ENCODE data around the gene ACTN4. TPM values are rescaled to one million over a fixed set of nuclear protein-coding genes. Genes with fewer than 3 reads are reported as not detected.
A peak's percentile ranks its signal among the peaks of the same experiment; 100 is the strongest.

Gene ACTN4
- total RNA-seq, 1 donor from 2014 or later: 454 TPM

DNA sequence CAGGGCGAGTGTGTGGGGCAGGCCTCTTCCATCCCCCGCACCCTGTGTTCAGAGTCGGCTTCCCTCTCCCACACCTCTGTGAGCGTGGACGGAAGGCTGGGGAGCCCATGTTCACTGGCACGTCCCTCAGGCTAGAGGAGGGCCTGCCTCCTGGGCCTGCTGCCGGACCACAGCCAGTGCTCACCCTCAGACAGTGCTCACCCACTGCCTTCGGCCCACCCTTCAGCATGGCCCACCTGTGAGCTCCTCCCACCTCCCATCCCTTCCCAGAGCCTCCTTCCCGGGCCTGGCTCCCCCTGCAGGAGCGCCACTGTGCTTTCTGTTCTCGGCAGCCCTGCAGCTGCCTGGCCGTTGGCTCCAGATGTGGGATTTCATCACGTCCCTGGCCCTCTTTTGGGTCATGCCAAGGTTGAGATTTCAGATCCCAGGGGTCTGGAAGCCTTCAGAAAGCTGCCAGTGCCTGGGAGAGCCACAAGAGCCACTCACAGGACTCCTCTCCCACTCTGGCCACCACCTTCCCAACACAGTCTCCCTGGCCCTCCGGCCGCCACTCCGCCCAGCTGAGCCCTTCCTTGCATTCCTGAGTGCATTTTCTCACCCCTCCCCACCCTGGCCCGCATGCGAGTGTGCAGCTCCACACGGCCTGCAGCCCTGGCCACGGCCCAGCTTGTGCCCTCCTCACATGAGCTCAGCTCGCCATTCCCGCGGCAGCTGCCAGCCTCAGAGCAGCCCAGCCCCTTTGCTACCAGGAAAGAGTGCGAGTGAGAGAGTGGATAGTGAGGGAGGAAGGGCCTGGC, 71.5 kb downstream of the ACTN4 start:
- peaks cover 100% of the 10 kb centered on the region for H3K36me3 ChIP-seq

GRCh38 chr19:38719761-38720558, 72.5 kb downstream of the ACTN4 start:
- Histone ChIP-seq H3K4me3 (no peak overlapping the region), H3K4me1 (peaks cover 30% of the 10 kb centered on the region), H3K9me3 (no peaks in the 10 kb centered on the region), H3K36me3 (peaks cover 100% of the 10 kb centered on the region), H3K27ac (peak overlapping the region; percentile 56), H3K27me3 (ENCODE audit: low read depth) (no peaks in the 10 kb centered on the region)
- no peak for DNase-seq
- peak; percentile 16 to 42 for ATAC-seq
- TF ChIP-seq, protein P1, sequence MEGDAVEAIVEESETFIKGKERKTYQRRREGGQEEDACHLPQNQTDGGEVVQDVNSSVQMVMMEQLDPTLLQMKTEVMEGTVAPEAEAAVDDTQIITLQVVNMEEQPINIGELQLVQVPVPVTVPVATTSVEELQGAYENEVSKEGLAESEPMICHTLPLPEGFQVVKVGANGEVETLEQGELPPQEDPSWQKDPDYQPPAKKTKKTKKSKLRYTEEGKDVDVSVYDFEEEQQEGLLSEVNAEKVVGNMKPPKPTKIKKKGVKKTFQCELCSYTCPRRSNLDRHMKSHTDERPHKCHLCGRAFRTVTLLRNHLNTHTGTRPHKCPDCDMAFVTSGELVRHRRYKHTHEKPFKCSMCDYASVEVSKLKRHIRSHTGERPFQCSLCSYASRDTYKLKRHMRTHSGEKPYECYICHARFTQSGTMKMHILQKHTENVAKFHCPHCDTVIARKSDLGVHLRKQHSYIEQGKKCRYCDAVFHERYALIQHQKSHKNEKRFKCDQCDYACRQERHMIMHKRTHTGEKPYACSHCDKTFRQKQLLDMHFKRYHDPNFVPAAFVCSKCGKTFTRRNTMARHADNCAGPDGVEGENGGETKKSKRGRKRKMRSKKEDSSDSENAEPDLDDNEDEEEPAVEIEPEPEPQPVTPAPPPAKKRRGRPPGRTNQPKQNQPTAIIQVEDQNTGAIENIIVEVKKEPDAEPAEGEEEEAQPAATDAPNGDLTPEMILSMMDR (IDR thresholded peaks at IDR 0.05): no peak
- intact Hi-C loops (cut with DNase I): no loop called here

More for the DNA sequence above, 71.5 kb downstream of the ACTN4 start:
- intact Hi-C loops (cut with DNase I): no loop called here
- peak; percentile 35 to 45 for ATAC-seq
- no peaks in the 10 kb centered on the region for H3K27me3 ChIP-seq (ENCODE audit: low read depth)
- no peak overlapping the region for H3K4me3 ChIP-seq
- TF ChIP-seq, protein P1 (IDR thresholded peaks at IDR 0.05): peak; percentile 19
- peak overlapping the region; percentile 56 for H3K27ac ChIP-seq
- H3K9me3 ChIP-seq: no peaks in the 10 kb centered on the region
- peak; percentile 67 for DNase-seq
- peaks cover 30% of the 10 kb centered on the region for H3K4me1 ChIP-seq

GRCh38 chr19:38720559-38721236, 73.2 kb downstream of the ACTN4 start:
- no peak overlapping the region for H3K4me3 ChIP-seq
- peaks cover 30% of the 10 kb centered on the region for H3K4me1 ChIP-seq
- no peak for ATAC-seq
- no peaks in the 10 kb centered on the region for H3K27me3 ChIP-seq (ENCODE audit: low read depth)
- peak overlapping the region; percentile 56 for H3K27ac ChIP-seq
- intact Hi-C loops (cut with DNase I): no loop called here
- H3K36me3 ChIP-seq: peaks cover 100% of the 10 kb centered on the region
- DNase-seq: no peak
- H3K9me3 ChIP-seq: no peaks in the 10 kb centered on the region
- TF ChIP-seq, protein P1 (IDR thresholded peaks at IDR 0.05): no peak

DNA sequence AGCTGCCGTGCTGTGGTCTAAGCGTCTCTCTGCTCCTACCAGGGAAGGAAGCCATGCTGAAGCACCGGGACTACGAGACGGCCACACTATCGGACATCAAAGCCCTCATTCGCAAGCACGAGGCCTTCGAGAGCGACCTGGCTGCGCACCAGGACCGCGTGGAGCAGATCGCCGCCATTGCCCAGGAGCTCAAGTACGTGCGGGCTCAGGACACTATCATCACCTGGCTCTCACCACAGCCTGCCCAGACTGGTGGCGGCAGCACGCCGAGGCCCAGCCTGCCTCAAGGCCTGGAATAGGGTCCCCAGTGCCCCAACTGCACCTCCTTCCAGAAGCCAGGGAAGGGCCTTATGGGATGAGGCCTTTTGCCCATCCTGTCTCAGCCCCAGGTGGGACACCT, 74.0 kb downstream of the ACTN4 start:
- ATAC-seq: no peak
- H3K27ac ChIP-seq: peak overlapping the region; percentile 14
- TF ChIP-seq, protein P1 (IDR thresholded peaks at IDR 0.05): no peak
- H3K9me3 ChIP-seq: no peaks in the 10 kb centered on the region
- no peak for DNase-seq
- H3K4me3 ChIP-seq: no peak overlapping the region
- intact Hi-C loops (cut with DNase I): no loop called here
- peaks cover 30% of the 10 kb centered on the region for H3K4me1 ChIP-seq
- peaks cover 100% of the 10 kb centered on the region for H3K36me3 ChIP-seq
- no peaks in the 10 kb centered on the region for H3K27me3 ChIP-seq (ENCODE audit: low read depth)

GRCh38 chr19:38721979-38722773, 74.7 kb downstream of the ACTN4 start:
- no peak overlapping the region for H3K4me3 ChIP-seq
- peaks cover 100% of the 10 kb centered on the region for H3K36me3 ChIP-seq
- DNase-seq (no peak), ATAC-seq (no peak)
- H3K4me1 ChIP-seq: peaks cover 37% of the 10 kb centered on the region
- no peaks in the 10 kb centered on the region for H3K27me3 ChIP-seq (ENCODE audit: low read depth)
- H3K9me3 ChIP-seq: no peaks in the 10 kb centered on the region
- TF ChIP-seq, protein P1 (IDR thresholded peaks at IDR 0.05): no peak
- H3K27ac ChIP-seq: peak overlapping the region; percentile 19
- intact Hi-C loops (cut with DNase I): no loop called here
